ENCODE measurements around the gene NR3C2.

The NR3C2 gene

DNA sequence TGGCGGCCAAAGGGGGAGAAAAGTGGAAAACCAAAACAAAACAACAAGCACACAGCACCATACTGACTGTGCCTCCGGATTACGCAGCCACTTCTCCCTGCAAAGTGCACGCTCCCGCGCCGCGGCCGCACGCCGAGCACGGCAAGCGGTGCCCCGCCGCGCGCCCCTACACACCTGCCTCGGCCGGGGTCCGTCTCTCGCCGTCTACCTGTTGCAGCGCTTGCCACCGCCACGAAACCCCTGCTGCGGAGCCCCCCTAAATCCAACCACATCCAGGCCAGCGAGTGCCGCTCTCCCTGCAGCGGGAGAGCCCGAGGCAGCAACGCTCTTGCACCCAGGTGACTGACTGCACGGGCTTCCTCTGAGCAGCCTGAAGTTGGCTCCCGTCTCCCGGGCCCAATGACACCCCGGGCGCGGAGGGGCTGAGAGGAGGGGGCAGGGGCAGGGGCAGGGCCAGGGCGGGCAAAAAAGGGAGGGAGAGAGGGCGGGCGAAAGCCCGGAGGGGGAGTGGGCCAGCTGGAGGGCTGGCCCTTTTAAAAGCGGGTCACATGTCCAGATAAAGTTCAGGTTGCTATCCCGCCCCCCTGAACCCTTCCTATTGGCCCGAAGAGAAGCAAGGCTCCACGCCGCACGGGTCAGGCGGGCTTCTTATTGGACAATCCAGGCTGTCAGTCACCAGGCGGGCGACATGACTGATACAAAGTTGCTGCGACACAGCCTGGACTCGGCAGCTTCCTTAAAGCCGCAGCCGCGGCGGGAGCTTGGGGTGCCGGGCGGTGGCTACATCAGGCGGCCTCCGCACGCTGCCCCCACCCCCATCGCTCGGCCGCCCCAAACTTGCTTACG is at the start of gene NR3C2:
Gene NR3C2 (minus strand): TSS at position 429 of the 846 bp plus-strand sequence.
- peak; percentile 92 for DNase-seq (ENCODE audit: low read depth)

DNA sequence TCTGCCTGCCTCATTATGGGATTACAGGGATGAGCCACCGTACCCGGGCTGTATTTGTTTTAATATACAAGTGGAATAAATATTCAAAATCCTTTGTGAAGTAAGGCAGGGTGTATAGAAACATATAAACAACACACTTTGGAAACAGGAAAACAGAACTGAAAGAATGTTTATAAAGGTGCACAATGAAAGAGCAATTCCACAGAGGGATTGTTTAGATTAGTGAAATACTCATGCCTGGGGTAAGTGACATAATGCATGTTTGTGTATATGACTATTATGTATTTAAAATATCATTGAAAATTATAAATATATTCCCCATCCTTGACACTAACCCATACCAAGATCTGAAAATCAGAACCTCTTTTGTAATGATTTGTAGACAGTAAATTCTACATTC is 45.0 kb upstream of the NR3C2 start:
- DNase-seq (ENCODE audit: low read depth), result no peak

- no peak for DNase-seq (ENCODE audit: low read depth)
Observed at GRCh38 chr4:148481636-148482035, 39.4 kb upstream of the NR3C2 start.

DNA sequence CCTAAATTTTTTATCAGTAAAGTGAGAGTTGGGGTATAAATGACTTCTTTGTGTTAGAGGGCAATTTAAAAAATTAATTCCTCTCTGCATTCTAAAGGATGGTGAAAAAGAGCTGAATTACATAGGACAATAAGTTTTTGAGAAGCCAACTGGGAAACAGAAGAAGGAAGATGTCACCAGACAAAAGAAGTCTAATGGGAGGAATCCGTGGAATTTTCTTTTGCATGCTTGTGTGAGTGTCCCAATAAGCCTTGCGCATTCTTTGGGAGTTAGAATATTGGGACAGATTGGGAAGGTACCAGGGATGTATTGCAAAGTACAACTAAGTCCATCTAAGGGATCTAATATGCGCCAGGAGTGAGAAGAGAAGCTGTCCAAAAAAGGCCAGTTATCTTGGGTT is 35.1 kb upstream of the NR3C2 start:
- DNase-seq (ENCODE audit: low read depth), result no peak

GRCh38 chr4:148469938-148470337 is 27.7 kb upstream of the NR3C2 start:
- no peak for DNase-seq (ENCODE audit: low read depth)

DNA sequence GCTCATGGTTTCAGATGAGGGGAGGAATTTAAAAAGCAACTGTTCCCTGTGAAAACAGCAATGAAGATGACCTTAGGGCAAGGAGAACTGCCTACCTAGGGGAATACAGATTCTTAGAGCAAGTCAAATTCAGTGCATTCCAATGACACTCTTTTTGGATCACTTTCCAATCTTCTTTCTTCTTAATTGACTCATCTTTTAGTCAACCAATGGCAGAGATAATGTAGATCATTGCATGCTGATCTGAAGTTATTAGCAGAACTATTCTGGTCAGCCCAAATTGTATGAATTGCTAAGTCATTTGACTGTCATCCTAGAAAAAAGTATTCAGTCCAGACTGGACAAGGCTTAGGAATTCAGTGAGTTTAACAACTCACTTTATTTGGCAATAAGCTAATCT is 12.6 kb upstream of the NR3C2 start:
- no peak for DNase-seq (ENCODE audit: low read depth)

DNA sequence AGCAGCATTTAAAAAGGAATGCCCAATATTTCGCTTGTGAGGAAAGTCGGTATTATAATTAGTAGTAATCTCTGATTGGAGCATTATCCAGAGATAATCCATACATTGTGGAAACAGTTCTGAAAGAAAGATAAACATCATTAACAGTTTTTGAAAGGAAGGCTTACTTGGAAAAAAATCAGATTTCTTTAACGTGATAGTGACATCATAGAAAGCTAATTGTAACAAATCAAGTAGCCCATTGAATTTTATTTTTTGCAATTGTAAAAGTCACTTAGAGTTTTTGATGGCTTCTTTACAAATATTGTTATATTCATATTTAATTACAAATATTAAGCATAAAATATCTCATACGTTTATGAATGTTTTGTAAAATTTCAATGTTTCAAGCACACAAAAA is 11.6 kb upstream of the NR3C2 start:
- DNase-seq (ENCODE audit: low read depth), result no peak

DNA sequence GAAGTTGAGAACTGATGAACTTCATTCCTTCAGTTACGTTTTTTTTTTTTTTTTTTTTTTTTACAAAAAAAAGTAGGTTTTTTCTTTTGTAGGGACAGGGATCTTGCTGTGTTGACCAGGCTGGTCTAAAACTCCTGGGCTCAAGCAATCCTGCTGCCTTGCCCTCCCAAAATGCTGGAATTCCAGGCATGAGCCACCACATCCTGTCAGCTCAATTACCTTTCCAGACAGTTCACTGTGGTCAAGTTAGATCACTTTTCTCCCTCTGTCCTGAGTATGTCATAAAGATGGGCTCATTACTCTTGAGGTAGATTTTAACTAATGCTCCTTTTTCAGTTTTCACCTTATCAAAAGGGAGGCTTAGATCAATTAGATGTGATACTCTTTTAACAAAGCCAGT is 10.8 kb upstream of the NR3C2 start:
- DNase-seq (ENCODE audit: low read depth), result no peak

DNA sequence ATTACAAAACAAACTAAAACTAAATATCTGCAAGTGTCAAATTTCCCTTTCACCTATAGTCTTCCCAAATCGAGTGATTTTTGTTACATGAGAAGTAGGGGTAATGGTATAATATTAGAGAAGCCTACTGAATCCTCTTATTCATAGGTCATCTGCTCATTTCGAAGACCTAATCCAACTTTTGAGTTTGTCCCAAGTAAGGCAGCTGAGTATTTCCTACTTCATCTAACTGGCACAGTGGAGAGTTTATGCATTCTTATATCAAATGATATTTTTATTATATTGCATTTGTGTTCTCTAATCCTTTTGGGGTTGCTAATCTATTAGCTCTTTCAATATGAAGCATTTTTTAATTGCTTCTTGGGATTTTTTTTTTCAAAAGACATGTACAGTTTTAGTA is 7.7 kb upstream of the NR3C2 start:
- DNase-seq (ENCODE audit: low read depth), result no peak

GRCh38 chr4:148448141-148448540 is 5.9 kb upstream of the NR3C2 start:
- DNase-seq (ENCODE audit: low read depth), result no peak

DNA sequence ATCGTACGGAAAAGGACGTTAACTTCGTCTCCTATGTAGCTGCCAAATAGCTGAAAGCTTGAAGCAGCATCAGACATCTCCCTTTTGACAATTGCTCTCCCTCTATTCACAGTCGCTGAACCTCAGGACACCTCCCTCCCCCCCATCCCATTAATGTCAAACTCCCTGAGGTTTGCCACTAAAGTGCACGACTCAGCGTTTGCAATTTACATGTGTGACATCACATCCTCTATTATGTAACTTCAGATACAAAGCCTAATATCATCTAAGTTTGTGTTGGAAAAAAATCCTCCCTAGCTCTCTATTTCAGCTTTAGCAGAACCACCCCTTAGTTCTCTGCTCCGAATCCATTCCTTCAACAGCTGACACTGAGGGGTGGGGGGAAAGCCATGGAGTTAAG is 5.5 kb upstream of the NR3C2 start:
- DNase-seq (ENCODE audit: low read depth), result no peak

GRCh38 chr4:148445860-148446330 is 3.7 kb upstream of the NR3C2 start:
- no peak for DNase-seq (ENCODE audit: low read depth)

GRCh38 chr4:148445071-148445859 is 3.1 kb upstream of the NR3C2 start:
- peak; percentile 43 for DNase-seq (ENCODE audit: low read depth)

- DNase-seq (ENCODE audit: low read depth), result peak; percentile 14
Observed at GRCh38 chr4:148444296-148445070, 2.3 kb upstream of the NR3C2 start.

- DNase-seq (ENCODE audit: low read depth), result no peak
Observed at GRCh38 chr4:148443512-148444295, 1.5 kb upstream of the NR3C2 start.

DNA sequence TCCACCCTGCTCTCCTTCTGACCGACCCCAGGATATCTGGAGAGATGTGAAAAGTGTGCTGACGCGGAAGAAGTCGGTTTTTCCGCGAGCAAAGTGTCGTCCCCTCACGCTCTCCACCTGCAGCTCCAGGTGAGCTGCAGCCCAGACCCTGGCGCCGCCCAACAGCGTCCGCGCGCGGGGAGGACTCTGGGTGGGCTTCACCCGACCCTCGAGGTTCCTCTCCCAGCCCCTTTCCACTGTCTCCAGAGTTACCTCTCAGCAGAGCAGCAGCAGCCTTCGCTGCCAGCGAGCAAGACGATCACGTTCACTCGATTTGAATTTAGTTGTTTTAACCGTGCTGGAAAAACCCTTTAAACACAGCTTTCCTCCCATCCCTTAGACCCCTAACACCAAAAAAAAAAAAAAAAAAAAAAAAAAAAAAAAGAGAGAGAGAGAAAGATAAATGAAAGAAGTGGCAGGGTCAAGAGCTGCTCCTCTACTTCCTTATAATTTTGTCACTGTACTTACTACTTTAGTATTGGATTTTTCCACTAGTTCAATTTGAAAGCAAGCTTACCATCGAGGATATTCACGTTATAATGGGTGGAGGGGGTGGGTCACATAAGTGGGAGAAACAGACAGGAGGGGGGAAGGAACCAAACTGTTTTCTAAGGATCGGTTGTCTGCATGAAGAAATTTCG is 758 bp upstream of the NR3C2 start:
- no peak for DNase-seq (ENCODE audit: low read depth)

DNA sequence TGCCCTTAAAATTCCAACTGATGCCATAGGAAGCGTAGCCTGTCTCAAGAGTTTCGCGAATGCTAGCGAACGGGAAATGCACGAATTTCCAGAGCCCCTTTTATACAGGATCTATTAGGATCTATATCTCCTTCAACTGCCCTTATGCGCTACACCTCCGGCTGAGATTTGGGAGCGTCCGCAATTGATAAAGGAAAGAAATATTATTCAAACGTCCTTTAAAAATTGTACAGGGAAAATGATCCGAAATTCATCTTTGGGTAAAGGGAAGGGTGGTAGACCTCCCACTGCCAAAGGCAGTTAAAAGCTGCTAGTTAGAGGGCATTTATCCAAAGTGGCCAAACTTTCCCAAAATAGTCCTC is 609 bp downstream of the NR3C2 start:
- no peak for DNase-seq (ENCODE audit: low read depth)

GRCh38 chr4:148438047-148438446 is 4.2 kb downstream of the NR3C2 start:
- no peak for DNase-seq (ENCODE audit: low read depth)

DNA sequence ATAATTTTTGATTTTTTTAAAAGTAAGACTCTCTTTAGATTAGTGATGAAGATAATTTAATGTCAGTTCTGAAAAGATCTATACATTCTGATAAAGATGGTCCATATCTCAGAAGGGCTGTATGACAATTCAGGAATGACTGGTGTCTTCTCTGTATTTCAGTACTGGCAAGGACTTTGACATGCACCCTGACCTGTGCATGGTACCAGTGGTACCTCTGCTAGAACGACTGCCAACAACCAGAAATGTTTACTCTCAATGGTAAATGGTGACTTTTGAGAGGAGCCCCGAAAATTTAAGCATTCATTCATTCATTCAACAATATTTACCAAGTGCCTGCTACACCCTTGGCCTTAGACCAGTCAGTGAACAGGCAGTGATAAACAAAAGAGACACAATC is 4.8 kb downstream of the NR3C2 start:
- no peak for DNase-seq (ENCODE audit: low read depth)

GRCh38 chr4:148436512-148436911 is 5.7 kb downstream of the NR3C2 start:
- no peak for DNase-seq (ENCODE audit: low read depth)
